ENCODE data around the gene ZC2HC1B. TPM values are rescaled to one million over a fixed set of nuclear protein-coding genes. Genes with fewer than 3 reads are reported as not detected.

ZC2HC1B gene
- total RNA-seq, 3 donors from 2014 or later (not counting 1 experiment from before 2014, with no cell fraction given) = not detected

- Mint-ChIP-seq H3K27me3 (ENCODE audit: low read depth in 2 of 2) (no peaks in the 10 kb centered on the region), H3K36me3 (no peaks in the 10 kb centered on the region), H3K4me3 (no peak overlapping the region), H3K4me1 (peaks cover 7 to 11% of the 10 kb centered on the region in 2 donors), H3K9me3 (no peaks in the 10 kb centered on the region), H3K27ac (no peak overlapping the region)
- Histone ChIP-seq H3K4me3 (ENCODE audit: low read length) (no peak overlapping the region), H3K36me3 (ENCODE audit: control insufficient read depth, insufficient read depth, low read length) (no peaks in the 10 kb centered on the region), H3K27me3 (ENCODE audit: control insufficient read depth, insufficient read depth, low read length) (no peaks in the 10 kb centered on the region), H3K27ac (ENCODE audit: low read length) (no peak overlapping the region), H3K4me1 (ENCODE audit: control insufficient read depth, insufficient read depth, low read length) (no peaks in the 10 kb centered on the region), H3K9me3 (ENCODE audit: control insufficient read depth, insufficient read depth, low read length) (no peaks in the 10 kb centered on the region)
- intact Hi-C loops (cut with micrococcal nuclease) = no loop called here
- 85% methylated on average over 3 of the region's 3 CpGs for WGBS (ENCODE audit: insufficient coverage)
- no peak for ATAC-seq
- TF ChIP-seq, protein P1, sequence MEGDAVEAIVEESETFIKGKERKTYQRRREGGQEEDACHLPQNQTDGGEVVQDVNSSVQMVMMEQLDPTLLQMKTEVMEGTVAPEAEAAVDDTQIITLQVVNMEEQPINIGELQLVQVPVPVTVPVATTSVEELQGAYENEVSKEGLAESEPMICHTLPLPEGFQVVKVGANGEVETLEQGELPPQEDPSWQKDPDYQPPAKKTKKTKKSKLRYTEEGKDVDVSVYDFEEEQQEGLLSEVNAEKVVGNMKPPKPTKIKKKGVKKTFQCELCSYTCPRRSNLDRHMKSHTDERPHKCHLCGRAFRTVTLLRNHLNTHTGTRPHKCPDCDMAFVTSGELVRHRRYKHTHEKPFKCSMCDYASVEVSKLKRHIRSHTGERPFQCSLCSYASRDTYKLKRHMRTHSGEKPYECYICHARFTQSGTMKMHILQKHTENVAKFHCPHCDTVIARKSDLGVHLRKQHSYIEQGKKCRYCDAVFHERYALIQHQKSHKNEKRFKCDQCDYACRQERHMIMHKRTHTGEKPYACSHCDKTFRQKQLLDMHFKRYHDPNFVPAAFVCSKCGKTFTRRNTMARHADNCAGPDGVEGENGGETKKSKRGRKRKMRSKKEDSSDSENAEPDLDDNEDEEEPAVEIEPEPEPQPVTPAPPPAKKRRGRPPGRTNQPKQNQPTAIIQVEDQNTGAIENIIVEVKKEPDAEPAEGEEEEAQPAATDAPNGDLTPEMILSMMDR (IDR thresholded peaks at IDR 0.05) = no peak
- DNase-seq = no peak
Observed at GRCh38 chr6:143961066-143961465, 96.8 kb downstream of the ZC2HC1B start.

DNA sequence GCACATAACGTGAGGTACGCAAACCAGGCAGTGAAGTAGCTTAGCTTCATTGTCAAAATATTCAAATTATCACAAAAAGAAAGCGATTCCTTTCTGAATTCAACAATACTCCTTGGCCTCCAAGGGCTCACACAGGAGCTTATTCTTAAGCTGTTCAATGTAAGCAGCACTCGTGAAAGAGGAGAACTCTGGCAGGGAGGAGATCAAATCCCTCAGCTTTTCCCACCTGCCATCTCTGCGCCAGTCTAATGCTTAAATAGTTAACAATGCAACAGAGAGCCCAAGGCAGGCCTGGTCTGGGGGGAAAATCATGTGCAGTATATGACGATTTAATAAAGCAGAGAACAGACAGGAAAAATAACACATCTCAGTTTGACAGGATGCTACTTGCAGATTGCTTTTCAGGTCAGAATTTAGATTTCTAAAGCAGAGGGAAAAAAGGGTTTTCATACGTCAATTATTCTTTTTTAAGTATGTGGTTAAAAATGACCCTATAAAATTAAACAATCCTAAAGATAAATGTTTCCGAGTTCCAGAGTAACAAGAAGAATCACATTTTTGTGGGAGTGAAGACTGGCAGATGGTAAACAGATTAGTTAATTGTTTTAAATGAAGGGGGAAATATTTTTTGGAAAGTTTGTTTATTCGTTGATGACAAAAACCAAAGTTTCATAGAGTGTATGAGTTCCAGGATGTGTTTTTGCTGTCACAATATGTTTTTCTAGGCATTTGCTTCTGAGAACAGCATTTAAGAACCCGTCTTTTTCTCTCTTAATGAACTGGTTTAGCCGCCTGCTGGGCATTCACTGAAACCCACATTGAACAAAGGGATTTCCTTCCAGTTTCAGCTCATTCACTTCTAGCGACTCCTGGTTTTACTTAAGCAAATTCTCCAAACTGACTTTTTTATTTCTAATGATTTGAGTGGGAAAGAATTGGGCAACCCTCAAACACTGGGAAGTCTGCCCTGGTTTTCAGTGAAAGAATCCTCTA lies 97.9 kb downstream of the ZC2HC1B start:
- H3K9me3 Mint-ChIP-seq = no peaks in the 10 kb centered on the region
- no peaks in the 10 kb centered on the region for H3K27me3 ChIP-seq (ENCODE audit: control insufficient read depth, insufficient read depth, low read length)
- no peak overlapping the region for H3K27ac Mint-ChIP-seq
- TF ChIP-seq, protein P1 (IDR thresholded peaks at IDR 0.05) = no peak
- H3K27me3 Mint-ChIP-seq (ENCODE audit: low read depth in 2 of 2) = no peaks in the 10 kb centered on the region
- H3K4me1 Mint-ChIP-seq = peaks cover 11 to 17% of the 10 kb centered on the region in 2 donors
- intact Hi-C loops (cut with micrococcal nuclease) = no loop called here
- WGBS (ENCODE audit: insufficient coverage) = 93% methylated on average over 10 of the region's 12 CpGs
- no peak overlapping the region for H3K4me3 Mint-ChIP-seq
- DNase-seq (no peak), ATAC-seq (no peak)
- H3K27ac ChIP-seq (ENCODE audit: low read length) = no peak overlapping the region
- no peaks in the 10 kb centered on the region for H3K36me3 ChIP-seq (ENCODE audit: control insufficient read depth, insufficient read depth, low read length)
- H3K4me3 ChIP-seq (ENCODE audit: low read length) = no peak overlapping the region
- no peaks in the 10 kb centered on the region for H3K9me3 ChIP-seq (ENCODE audit: control insufficient read depth, insufficient read depth, low read length)
- H3K36me3 Mint-ChIP-seq = no peaks in the 10 kb centered on the region
- H3K4me1 ChIP-seq (ENCODE audit: control insufficient read depth, insufficient read depth, low read length) = no peaks in the 10 kb centered on the region

- H3K4me3 ChIP-seq (ENCODE audit: low read length) = no peak overlapping the region
- no peaks in the 10 kb centered on the region for H3K36me3 Mint-ChIP-seq
- intact Hi-C loops (cut with micrococcal nuclease) = no loop called here
- no peak overlapping the region for H3K4me3 Mint-ChIP-seq
- WGBS (ENCODE audit: insufficient coverage) = 81% methylated on average over 7 of the region's 7 CpGs
- H3K27me3 Mint-ChIP-seq (ENCODE audit: low read depth in 2 of 2) = no peaks in the 10 kb centered on the region
- ATAC-seq = no peak
- no peaks in the 10 kb centered on the region for H3K9me3 ChIP-seq (ENCODE audit: control insufficient read depth, insufficient read depth, low read length)
- no peak for DNase-seq
- no peaks in the 10 kb centered on the region for H3K27me3 ChIP-seq (ENCODE audit: control insufficient read depth, insufficient read depth, low read length)
- no peak overlapping the region for H3K27ac Mint-ChIP-seq
- TF ChIP-seq, protein P1 (IDR thresholded peaks at IDR 0.05) = no peak
- no peak overlapping the region for H3K27ac ChIP-seq (ENCODE audit: low read length)
- peaks cover 11 to 17% of the 10 kb centered on the region in 2 donors for H3K4me1 Mint-ChIP-seq
- H3K4me1 ChIP-seq (ENCODE audit: control insufficient read depth, insufficient read depth, low read length) = no peaks in the 10 kb centered on the region
- H3K36me3 ChIP-seq (ENCODE audit: control insufficient read depth, insufficient read depth, low read length) = no peaks in the 10 kb centered on the region
- H3K9me3 Mint-ChIP-seq = no peaks in the 10 kb centered on the region
Observed at GRCh38 chr6:143963158-143963919, 99.1 kb downstream of the ZC2HC1B start.

Data from natural killer cell (primary cell).